ENCODE data around the gene ITIH6. TPM values are rescaled to one million over a fixed set of nuclear protein-coding genes. Genes with fewer than 3 reads are reported as not detected.

ITIH6 gene
- total RNA-seq, 1 experiment from 2014 or later, result not detected

- no peak for TF ChIP-seq EZH2 (IDR thresholded peaks at IDR 0.05; ENCODE audit: low read depth)
Measured at GRCh38 chrX:54721424-54721823, 76.6 kb downstream of the ITIH6 start.

GRCh38 chrX:54715621-54716020 lies 82.4 kb downstream of the ITIH6 start:
- BruUV-seq (replicated peaks), result no TSS peak
- H3K4me3 ChIP-seq, result no peak overlapping the region
- no peak overlapping the region for H3K27ac ChIP-seq
- H4K20me1 ChIP-seq (ENCODE audit: insufficient read depth), result no peaks in the 10 kb centered on the region
- DNase-seq, result no peak
- intact Hi-C loops (cut with micrococcal nuclease; ENCODE audit: unreplicated experiment), result no loop called here
- H3K36me3 ChIP-seq (ENCODE audit: low read depth), result no peaks in the 10 kb centered on the region
- H3K9me2 ChIP-seq (ENCODE audit: insufficient read depth), result no peaks in the 10 kb centered on the region
- TF ChIP-seq CTCF (conservative IDR thresholded peaks at IDR 0.05) (no peak), EZH2 (IDR thresholded peaks at IDR 0.05; ENCODE audit: low read depth) (no peak)
- H3K79me2 ChIP-seq (ENCODE audit: low read depth), result no peaks in the 10 kb centered on the region
- H3K4me2 ChIP-seq, result no peak overlapping the region
- no peaks in the 10 kb centered on the region for H3K27me3 ChIP-seq (ENCODE audit: insufficient read depth, low read depth)
- no peaks in the 10 kb centered on the region for H3K9me3 ChIP-seq (ENCODE audit: insufficient read depth, low read depth)
- CTCF ChIA-PET, result no interaction called here
- no peaks in the 10 kb centered on the region for H3F3A ChIP-seq (ENCODE audit: insufficient read depth, low read depth)
- no peak overlapping the region for H2AFZ ChIP-seq
- H3K4me1 ChIP-seq (replicated peaks; ENCODE audit: insufficient read depth), result no peaks in the 10 kb centered on the region
- POLR2A ChIA-PET (ENCODE audit: unreplicated experiment), result interaction anchor here (0.6 kb wide), 1 partner anchor 1031 kb away, joined by 4 read pairs; no protein-coding TSS in a partner anchor

More at GRCh38 chrX:54721424-54721823, 76.6 kb downstream of the ITIH6 start:
- Histone ChIP-seq H2AFZ (no peak overlapping the region), H3K9me3 (ENCODE audit: insufficient read depth, low read depth) (no peaks in the 10 kb centered on the region), H3K9me2 (ENCODE audit: insufficient read depth) (no peaks in the 10 kb centered on the region), H4K20me1 (ENCODE audit: insufficient read depth) (no peaks in the 10 kb centered on the region), H3K4me1 (replicated peaks; ENCODE audit: insufficient read depth) (no peaks in the 10 kb centered on the region), H3K79me2 (ENCODE audit: low read depth) (no peaks in the 10 kb centered on the region), H3K27ac (no peak overlapping the region), H3K36me3 (ENCODE audit: low read depth) (no peaks in the 10 kb centered on the region), H3F3A (ENCODE audit: insufficient read depth, low read depth) (no peaks in the 10 kb centered on the region), H3K4me2 (no peak overlapping the region), H3K27me3 (ENCODE audit: insufficient read depth, low read depth) (no peaks in the 10 kb centered on the region), H3K4me3 (no peak overlapping the region)
- POLR2A ChIA-PET (ENCODE audit: unreplicated experiment), result no interaction called here
- no TSS peak for BruUV-seq (replicated peaks)
- intact Hi-C loops (cut with micrococcal nuclease; ENCODE audit: unreplicated experiment), result no loop called here
- DNase-seq, result peak; percentile 8 to 55
- CTCF ChIA-PET, result interaction anchor here (1.0 kb wide), 1 partner anchor 336 kb away, joined by 3 read pairs; no protein-coding TSS in a partner anchor

- Histone ChIP-seq H4K20me1 (ENCODE audit: insufficient read depth) (no peaks in the 10 kb centered on the region), H2AFZ (no peak overlapping the region), H3F3A (ENCODE audit: insufficient read depth, low read depth) (no peaks in the 10 kb centered on the region), H3K79me2 (ENCODE audit: low read depth) (no peaks in the 10 kb centered on the region), H3K4me2 (no peak overlapping the region), H3K9me3 (ENCODE audit: insufficient read depth, low read depth) (no peaks in the 10 kb centered on the region), H3K4me3 (no peak overlapping the region), H3K36me3 (ENCODE audit: low read depth) (no peaks in the 10 kb centered on the region), H3K4me1 (replicated peaks; ENCODE audit: insufficient read depth) (no peaks in the 10 kb centered on the region), H3K9me2 (ENCODE audit: insufficient read depth) (no peaks in the 10 kb centered on the region), H3K27ac (no peak overlapping the region), H3K27me3 (ENCODE audit: insufficient read depth, low read depth) (no peaks in the 10 kb centered on the region)
- TF ChIP-seq CTCF (conservative IDR thresholded peaks at IDR 0.05), result no peak
- no peak for TF ChIP-seq EZH2 (IDR thresholded peaks at IDR 0.05; ENCODE audit: low read depth)
- CTCF ChIA-PET, result no interaction called here
- BruUV-seq (replicated peaks), result no TSS peak
- POLR2A ChIA-PET (ENCODE audit: unreplicated experiment), result no interaction called here
- no peak for DNase-seq
- intact Hi-C loops (cut with micrococcal nuclease; ENCODE audit: unreplicated experiment), result no loop called here
Measured at GRCh38 chrX:54714424-54714823, 83.6 kb downstream of the ITIH6 start.

- intact Hi-C loops (cut with micrococcal nuclease; ENCODE audit: unreplicated experiment), result no loop called here
- no peaks in the 10 kb centered on the region for H4K20me1 ChIP-seq (ENCODE audit: insufficient read depth)
- no peak overlapping the region for H3K4me3 ChIP-seq
- no peak overlapping the region for H2AFZ ChIP-seq
- H3K9me3 ChIP-seq (ENCODE audit: insufficient read depth, low read depth), result no peaks in the 10 kb centered on the region
- no peaks in the 10 kb centered on the region for H3K36me3 ChIP-seq (ENCODE audit: low read depth)
- TF ChIP-seq EZH2 (IDR thresholded peaks at IDR 0.05; ENCODE audit: low read depth) (no peak), CTCF (conservative IDR thresholded peaks at IDR 0.05) (no peak)
- no peaks in the 10 kb centered on the region for H3F3A ChIP-seq (ENCODE audit: insufficient read depth, low read depth)
- H3K4me2 ChIP-seq, result no peak overlapping the region
- no TSS peak for BruUV-seq (replicated peaks)
- no peak overlapping the region for H3K27ac ChIP-seq
- no peaks in the 10 kb centered on the region for H3K79me2 ChIP-seq (ENCODE audit: low read depth)
- peaks cover 7% of the 10 kb centered on the region; the same call in 1 of the 2 replicates for H3K27me3 ChIP-seq (ENCODE audit: insufficient read depth, low read depth)
- no peak for DNase-seq
- CTCF ChIA-PET, result no interaction called here
- POLR2A ChIA-PET (ENCODE audit: unreplicated experiment), result no interaction called here
- no peaks in the 10 kb centered on the region for H3K4me1 ChIP-seq (replicated peaks; ENCODE audit: insufficient read depth)
- no peaks in the 10 kb centered on the region for H3K9me2 ChIP-seq (ENCODE audit: insufficient read depth)
Measured at GRCh38 chrX:54711735-54712134, 86.3 kb downstream of the ITIH6 start.
